PC-3 (cell line): ENCODE measurements around the gene EDIL3. TPM values are rescaled to one million over a fixed set of nuclear protein-coding genes. Genes with fewer than 3 reads are reported as not detected.
"Not testable (repeated sequence)": the region's sequence is repeated elsewhere in the genome, so short reads cannot be mapped to it uniquely, and the experiment has no call there.

ENCODE experiments used
- ATAC-seq: fragments of 200-7000 bp; cut with Tn5 transposase; 2 replicates; pipeline ENCODE4 v1.9.1; 2020; ENCODE audit warnings: mild to moderate bottlenecking, moderate library complexity
- BruUV-seq: library from RNA; stranded (reverse); fragments of 400-500 nt; replicated peaks from 2 replicates; lab custom pipeline; 2021; lab: Mats Ljungman, UMichigan
- CTCF ChIA-PET: fragments of 300-600 bp; sonication (Branson Sonifier 250); formaldehyde crosslinking; loops from one replicate; lab custom pipeline; 2022; ENCODE audit warnings: antibody characterized with exemption; lab: Charles Lee
- POLR2A ChIA-PET: fragments of 300-600 bp; sonication (Branson Sonifier 250); formaldehyde crosslinking; loops from one replicate; lab custom pipeline; 2022; ENCODE audit warnings: antibody characterized with exemption; ENCODE audit not compliant: unreplicated experiment; lab: Charles Lee
- DNase-seq: peaks from one replicate; pipeline ENCODE4 v3.0.0-alpha.2; 2015
- H2AFZ ChIP-seq: fragments of 300-600 bp; sonication (generic); 2 replicates; pipeline ENCODE4 v1.6.0; 2016; ENCODE audit warnings: antibody characterized with exemption, low read length
- H3F3A ChIP-seq: fragments of 300-600 bp; sonication (generic); one replicate; pipeline ENCODE4 v1.6.0; 2017; ENCODE audit warnings: antibody characterized with exemption, low read length, control low read depth, mild to moderate bottlenecking; ENCODE audit not compliant: unreplicated experiment
- H3K27ac ChIP-seq: fragments of 300-600 bp; sonication (generic); 2 replicates; pipeline ENCODE4 v1.5.1; 2016; ENCODE audit warnings: mild to moderate bottlenecking, low read length
- H3K27me3 ChIP-seq: fragments of 300-600 bp; sonication (generic); 2 replicates; pipeline ENCODE4 v1.6.1; 2016; ENCODE audit warnings: low read length, mixed read lengths
- H3K36me3 ChIP-seq: fragments of 300-600 bp; sonication (generic); 2 replicates; pipeline ENCODE4 v1.6.1; 2016; ENCODE audit warnings: low read depth, mixed run types, low read length, mixed read lengths
- H3K4me1 ChIP-seq: fragments of 300-600 bp; sonication (generic); 2 replicates; pipeline ENCODE4 v1.5.1; 2016; ENCODE audit warnings: low read length; ENCODE audit not compliant: insufficient read depth
- H3K4me2 ChIP-seq: fragments of 300-600 bp; sonication (generic); 2 replicates; pipeline ENCODE4 v1.6.0; 2016; ENCODE audit warnings: low read length
- H3K4me3 ChIP-seq: fragments of 300-600 bp; sonication (generic); 2 replicates; pipeline ENCODE4 v1.5.1; 2016; ENCODE audit warnings: mild to moderate bottlenecking, low read length, mixed read lengths
- H3K79me2 ChIP-seq: fragments of 300-600 bp; sonication (generic); 2 replicates; pipeline ENCODE4 v1.6.1; 2017; ENCODE audit warnings: low read length, mixed read lengths
- H3K9ac ChIP-seq: fragments of 300-600 bp; sonication (generic); 2 replicates; pipeline ENCODE4 v1.6.0; 2016; ENCODE audit warnings: mild to moderate bottlenecking, low read length
- H3K9me2 ChIP-seq: fragments of 300-600 bp; sonication (generic); replicated peaks from 2 replicates; pipeline ENCODE4 v1.6.1; 2016; ENCODE audit warnings: mixed run types, low read length, mixed read lengths
- H3K9me3 ChIP-seq: fragments of 300-600 bp; sonication (generic); 2 replicates; pipeline ENCODE4 v1.6.1; 2016; ENCODE audit warnings: low read length, mixed read lengths
- H4K20me1 ChIP-seq: fragments of 300-600 bp; sonication (generic); 2 replicates; pipeline ENCODE4 v1.6.1; 2016; ENCODE audit warnings: low read length, mixed read lengths
- CTCF ChIP-seq: fragments of 300-600 bp; sonication (generic); conservative IDR thresholded peaks from 2 replicates; pipeline ENCODE4 v1.5.1; 2017; ENCODE audit warnings: antibody characterized with exemption, low read depth, mild to moderate bottlenecking, low read length
- EZH2 ChIP-seq: fragments of 300-600 bp; sonication (generic); IDR thresholded peaks from one replicate; pipeline ENCODE4 v1.6.1; 2017; ENCODE audit warnings: antibody characterized with exemption, mild to moderate bottlenecking, low read length; ENCODE audit not compliant: unreplicated experiment
- EZH2phosphoT487 ChIP-seq: fragments of 300-600 bp; sonication (generic); IDR thresholded peaks from 2 replicates; pipeline ENCODE4 v1.6.1; 2018; ENCODE audit warnings: mild to moderate bottlenecking, antibody characterized with exemption, low read length, borderline replicate concordance
- intact Hi-C: fragments of 100-400 bp; cut with micrococcal nuclease; formaldehyde crosslinking; loops from 2 replicates; pipeline ENCODE4 v1.9.0; 2023
- total RNA-seq: library from RNA; depleted of rRNA; stranded (reverse); fragments of >200 nt; gene quantifications from 2 replicates; pipeline ENCODE4 v1.2.3, GENCODE V29; 2014

EDIL3 gene
- total RNA-seq, 1 experiment from 2014 or later = 13.8 TPM

- H3K9me3 ChIP-seq = no peaks in the 10 kb centered on the region
- BruUV-seq = no TSS peak
- H3K4me2 ChIP-seq = peak overlapping the region; percentile 65
- H3F3A ChIP-seq = no peaks in the 10 kb centered on the region
- peak overlapping the region; percentile 44 for H3K27ac ChIP-seq
- no peaks in the 10 kb centered on the region for H4K20me1 ChIP-seq
- no peak for TF ChIP-seq EZH2phosphoT487
- no peak for TF ChIP-seq EZH2
- no peak for TF ChIP-seq CTCF
- ChIA-PET POLR2A (interaction anchor here (0.7 kb wide), 1 partner anchor 1519 kb away, joined by 3 read pairs; no protein-coding TSS in a partner anchor), CTCF (no interaction called here)
- ATAC-seq (peak; percentile 79), DNase-seq (peak; percentile 77)
- H3K27me3 ChIP-seq = no peaks in the 10 kb centered on the region
- peak overlapping the region; percentile 23; the same call in 1 of the 2 replicates for H3K4me3 ChIP-seq
- no peaks in the 10 kb centered on the region for H3K79me2 ChIP-seq
- intact Hi-C loops = loop anchor here (5.0 to 10.0 kb wide), 2 partner anchors 36 to 63 kb away; no protein-coding TSS in a partner anchor
- no peaks in the 10 kb centered on the region for H3K9me2 ChIP-seq
- H2AFZ ChIP-seq = peak overlapping the region; percentile 14; the same call in 1 of the 2 replicates
- H3K9ac ChIP-seq = no peak overlapping the region
- H3K4me1 ChIP-seq = peaks cover 25% of the 10 kb centered on the region
- no peaks in the 10 kb centered on the region for H3K36me3 ChIP-seq
These were observed 83.1 kb downstream of the EDIL3 start for GRCh38 chr5:84301535-84301934.

- Histone ChIP-seq H3K4me1 (peaks cover 23% of the 10 kb centered on the region), H2AFZ (no peak overlapping the region), H3K27me3 (no peaks in the 10 kb centered on the region), H3K79me2 (no peaks in the 10 kb centered on the region), H3K4me2 (no peak overlapping the region), H3K36me3 (no peaks in the 10 kb centered on the region), H3K9me3 (no peaks in the 10 kb centered on the region), H3K9me2 (no peaks in the 10 kb centered on the region), H3K27ac (no peak overlapping the region), H4K20me1 (no peaks in the 10 kb centered on the region), H3K9ac (no peak overlapping the region), H3K4me3 (no peak overlapping the region), H3F3A (no peaks in the 10 kb centered on the region)
- DNase-seq (no peak), ATAC-seq (no peak)
- ChIA-PET POLR2A (no interaction called here), CTCF (no interaction called here)
- TF ChIP-seq EZH2 (no peak), CTCF (no peak)
- BruUV-seq = no TSS peak
- intact Hi-C loops = loop anchor here (5.0 to 10.0 kb wide), 2 partner anchors 37 to 65 kb away; no protein-coding TSS in a partner anchor
These were observed 84.7 kb downstream of the EDIL3 start for GRCh38 chr5:84299959-84300358.

- Histone ChIP-seq H3K4me2 (no peak overlapping the region), H3K27me3 (no peaks in the 10 kb centered on the region), H3K4me3 (no peak overlapping the region), H3K9me3 (no peaks in the 10 kb centered on the region), H3K4me1 (peaks cover 26% of the 10 kb centered on the region), H3F3A (no peaks in the 10 kb centered on the region), H3K27ac (no peak overlapping the region), H3K79me2 (no peaks in the 10 kb centered on the region), H3K36me3 (no peaks in the 10 kb centered on the region), H3K9me2 (no peaks in the 10 kb centered on the region), H3K9ac (no peak overlapping the region), H4K20me1 (no peaks in the 10 kb centered on the region), H2AFZ (no peak overlapping the region)
- POLR2A ChIA-PET = no interaction called here
- BruUV-seq = no TSS peak
- no peak for DNase-seq
- TF ChIP-seq CTCF (no peak), EZH2 (no peak), EZH2phosphoT487 (no peak)
- intact Hi-C loops = no loop called here
- CTCF ChIA-PET = no interaction called here
- ATAC-seq = no peak
These were observed 86.1 kb downstream of the EDIL3 start for GRCh38 chr5:84298628-84299027.

- H3F3A ChIP-seq, H3K27me3 ChIP-seq, POLR2A ChIA-PET, BruUV-seq, H3K79me2 ChIP-seq, ATAC-seq, H3K9me3 ChIP-seq, H2AFZ ChIP-seq, H3K36me3 ChIP-seq, H3K4me3 ChIP-seq, H3K9ac ChIP-seq, H3K27ac ChIP-seq, H3K4me2 ChIP-seq, H4K20me1 ChIP-seq, intact Hi-C loops, CTCF ChIA-PET, H3K9me2 ChIP-seq: not testable (repeated sequence)
- peaks cover 20% of the 10 kb centered on the region for H3K4me1 ChIP-seq
- peak; percentile 4 for DNase-seq
These were observed 87.0 kb downstream of the EDIL3 start for GRCh38 chr5:84297641-84298040.
